GM23338 (cell line): ENCODE results near the gene BHLHE23. TPM values are rescaled to one million over a fixed set of nuclear protein-coding genes. Genes with fewer than 3 reads are reported as not detected.

Source experiments
- ATAC-seq: fragments of 200-7000 bp; cut with Tn5 transposase; 3 replicates; pipeline ENCODE4 v1.9.1; 2020
- DNase-seq: peaks from one replicate; pipeline ENCODE4 v3.0.0-alpha.2; 2015; ENCODE audit warnings: low spot score
- H2AFZ ChIP-seq: fragments of 200-600 bp; sonication (generic); 2 replicates; pipeline ENCODE4 v1.8.0; 2016; ENCODE audit warnings: antibody characterized with exemption, mild to moderate bottlenecking, moderate library complexity
- H3F3A ChIP-seq: fragments of 200-600 bp; sonication (generic); replicated peaks from 2 replicates; pipeline ENCODE4 v1.8.0; 2017; ENCODE audit warnings: antibody characterized with exemption, mixed run types, low read depth
- H3K27ac ChIP-seq: fragments of 200-600 bp; sonication (generic); 2 replicates; pipeline ENCODE4 v1.6.1; 2016; ENCODE audit warnings: low read depth
- H3K27me3 ChIP-seq: fragments of 200-600 bp; sonication (generic); 2 replicates; pipeline ENCODE4 v1.8.0; 2016; ENCODE audit warnings: mild to moderate bottlenecking, mixed run types, moderate library complexity; ENCODE audit not compliant: insufficient read depth
- H3K36me3 ChIP-seq: fragments of 200-600 bp; sonication (generic); 2 replicates; pipeline ENCODE4 v1.8.0; 2016; ENCODE audit warnings: mild to moderate bottlenecking; ENCODE audit not compliant: insufficient read depth
- H3K4me1 ChIP-seq: fragments of 200-600 bp; sonication (generic); 2 replicates; pipeline ENCODE4 v1.8.0; 2016; ENCODE audit warnings: mild to moderate bottlenecking, moderate library complexity; ENCODE audit not compliant: insufficient read depth
- H3K4me2 ChIP-seq: fragments of 200-600 bp; sonication (generic); 2 replicates; pipeline ENCODE4 v1.7.1; 2017; ENCODE audit warnings: mixed run types
- H3K4me3 ChIP-seq: fragments of 200-600 bp; sonication (generic); 2 replicates; pipeline ENCODE4 v1.6.1; 2016; ENCODE audit warnings: mixed run types
- H3K79me2 ChIP-seq: fragments of 200-600 bp; sonication (generic); replicated peaks from 2 replicates; pipeline ENCODE4 v1.8.0; 2017; ENCODE audit warnings: mild to moderate bottlenecking; ENCODE audit not compliant: insufficient read depth
- H3K9me2 ChIP-seq: fragments of 200-600 bp; sonication (generic); 2 replicates; pipeline ENCODE4 v1.8.0; 2017; ENCODE audit not compliant: insufficient read depth
- H4K20me1 ChIP-seq: fragments of 200-600 bp; sonication (generic); replicated peaks from 2 replicates; pipeline ENCODE4 v1.8.0; 2017; ENCODE audit warnings: mild to moderate bottlenecking; ENCODE audit not compliant: insufficient read depth
- H3K27ac Mint-ChIP-seq: 2 replicates; pipeline ENCODE4 v1.8.0; 2020; ENCODE audit warnings: inconsistent platforms, mild to moderate bottlenecking, moderate library complexity, mixed read lengths
- H3K27me3 Mint-ChIP-seq: 3 replicates; pipeline ENCODE4 v1.8.0; 2022; ENCODE audit warnings: low read depth, mild to moderate bottlenecking, moderate library complexity, mixed read lengths, inconsistent platforms; ENCODE audit not compliant: insufficient read depth, poor library complexity
- H3K36me3 Mint-ChIP-seq: 3 replicates; pipeline ENCODE4 v1.8.0; 2021; ENCODE audit warnings: low read depth, mild to moderate bottlenecking, inconsistent platforms, moderate library complexity, mixed read lengths
- H3K4me1 Mint-ChIP-seq: 3 replicates; pipeline ENCODE4 v1.8.0; 2020; ENCODE audit warnings: mild to moderate bottlenecking, inconsistent platforms, mixed read lengths
- H3K4me3 Mint-ChIP-seq: 3 replicates; pipeline ENCODE4 v1.8.0; 2021; ENCODE audit warnings: moderate library complexity, mild to moderate bottlenecking, inconsistent platforms, mixed read lengths
- H3K9me3 Mint-ChIP-seq: 3 replicates; pipeline ENCODE4 v1.8.0; 2020; ENCODE audit warnings: moderate library complexity, mild to moderate bottlenecking, inconsistent platforms, mixed read lengths
- CREB1 ChIP-seq: fragments of 250-450 bp; sonication (Bioruptor Pico); IDR thresholded peaks from 2 replicates; pipeline ENCODE4 v1.5.0; 2020; ENCODE audit warnings: low read depth, mild to moderate bottlenecking, moderate library complexity
- CTCF ChIP-seq, 2 experiments: fragments of 200-600 bp in 1 of 2; sonication (generic) in 1 of 2; conservative IDR thresholded peaks; 2 replicates each; pipeline versions ENCODE4 v1.5.1 to v1.6.1; 2016 to 2017; ENCODE audit warnings: antibody characterized with exemption in 2 of 2, low read depth in 2 of 2, mild to moderate bottlenecking in 2 of 2, moderate library complexity in 1 of 2
- ETS1 ChIP-seq: IDR thresholded peaks from 2 replicates; pipeline ENCODE4 v1.6.1; 2016; ENCODE audit warnings: antibody characterized with exemption
- EZH2 ChIP-seq: fragments of 200-600 bp; sonication (generic); IDR thresholded peaks from one replicate; pipeline ENCODE4 v1.8.0; 2017; ENCODE audit warnings: antibody characterized with exemption, mild to moderate bottlenecking, low read depth; ENCODE audit not compliant: unreplicated experiment
- EZH2phosphoT487 ChIP-seq: fragments of 200-600 bp; sonication (generic); IDR thresholded peaks from one replicate; pipeline ENCODE4 v1.8.1; 2018; ENCODE audit warnings: antibody characterized with exemption; ENCODE audit not compliant: unreplicated experiment
- NANOG ChIP-seq: IDR thresholded peaks from 2 replicates; pipeline ENCODE4 v1.6.1; 2016; ENCODE audit warnings: antibody characterized with exemption, borderline replicate concordance
- POLR2AphosphoS5 ChIP-seq: IDR thresholded peaks from 2 replicates; pipeline ENCODE4 v1.6.1; 2016; ENCODE audit warnings: antibody characterized with exemption, low read depth
- ZNF114 ChIP-seq: fragments of 250-450 bp; sonication (Bioruptor Pico); IDR thresholded peaks from 2 replicates; pipeline ENCODE4 v1.5.0; 2020; ENCODE audit warnings: mild to moderate bottlenecking, moderate library complexity
- ZNF331 ChIP-seq: fragments of 250-450 bp; sonication (Bioruptor Pico); IDR thresholded peaks from 2 replicates; pipeline ENCODE4 v1.5.0; 2020; ENCODE audit warnings: low read depth, mild to moderate bottlenecking, moderate library complexity
- polyA plus RNA-seq: library from polyadenylated mRNA; unstranded; fragments of >200 nt; fragmentation: Nextera tagmentation; extraction: Ambion mirVana; gene quantifications from 2 replicates; pipeline ENCODE4 v1.2.1, GENCODE V29; 2016
- total RNA-seq: library from RNA; depleted of rRNA; stranded (reverse); fragments of >200 nt; shearing (Covaris generic); gene quantifications from 2 replicates; pipeline ENCODE4 v1.2.3, GENCODE V29; 2014
- TF ChIP-seq, protein P1 (sequence below): fragments of 250-450 bp; sonication (Bioruptor Pico); IDR thresholded peaks from 2 replicates; pipeline ENCODE4 v1.5.0; 2020; ENCODE audit warnings: mild to moderate bottlenecking, moderate library complexity

Gene BHLHE23
- total and polyA plus RNA-seq, 2 experiments from 2014 or later, result 0.52 to 5.0 TPM

- TF ChIP-seq EZH2 (no peak), EZH2phosphoT487 (no peak), CREB1 (CRISPR knock-in tag) (no peak)
Measured at GRCh38 chr20:63026582-63027165, 19.9 kb upstream of the BHLHE23 start (continued).

DNA sequence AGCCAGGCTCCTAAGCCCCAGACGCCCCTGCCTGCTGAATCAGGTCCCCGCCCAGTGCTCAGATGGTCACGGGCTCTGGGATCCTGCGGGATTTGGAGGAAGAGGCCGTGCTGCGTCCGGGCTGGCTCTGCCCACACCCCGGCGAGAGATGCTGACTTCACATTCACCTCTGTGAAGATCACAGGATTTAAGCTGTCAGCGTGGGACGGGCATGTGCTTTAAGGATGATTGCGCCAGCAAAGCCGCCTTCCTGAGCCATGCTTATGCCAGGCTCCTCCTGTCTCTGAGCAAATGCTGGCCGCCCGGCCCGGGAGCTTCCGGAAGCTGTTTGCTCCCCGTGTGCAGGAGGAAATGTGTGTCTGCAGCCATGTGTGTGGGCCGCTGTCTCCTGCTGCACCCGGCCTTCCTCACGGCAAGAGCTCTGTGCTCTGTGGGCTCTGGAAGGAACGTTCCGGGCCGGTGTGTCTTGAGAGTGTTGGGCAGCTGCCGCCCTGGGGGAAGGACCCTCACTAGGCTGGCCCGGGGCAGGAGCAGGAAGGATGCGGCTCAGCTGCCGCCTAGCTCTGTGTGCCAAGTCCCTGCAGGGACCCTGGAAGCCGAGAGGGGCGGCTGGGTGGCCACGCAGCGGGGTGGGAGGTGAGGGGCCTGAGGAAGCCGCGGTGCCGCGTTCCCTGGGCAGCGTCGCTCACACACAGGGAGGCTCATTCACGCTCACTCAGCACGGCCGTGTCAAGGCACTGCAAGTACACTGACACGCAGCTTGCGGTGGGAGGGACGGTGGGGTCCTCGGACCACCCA is 19.0 kb upstream of the BHLHE23 start:
- Mint-ChIP-seq H3K9me3 (peaks cover 4% of the 10 kb centered on the region; the same call in 2 of the 3 replicates), H3K36me3 (no peaks in the 10 kb centered on the region; the same call in 2 of the 3 replicates), H3K4me1 (peaks cover 28% of the 10 kb centered on the region), H3K4me3 (no peak overlapping the region), H3K27ac (no peak overlapping the region), H3K27me3 (peaks cover 29% of the 10 kb centered on the region)
- Histone ChIP-seq H3K79me2 (no peaks in the 10 kb centered on the region), H3K4me1 (peaks cover 23% of the 10 kb centered on the region), H3K4me2 (no peak overlapping the region), H4K20me1 (no peaks in the 10 kb centered on the region), H3K27ac (no peak overlapping the region), H3K9me2 (no peaks in the 10 kb centered on the region), H3F3A (peaks cover 23% of the 10 kb centered on the region), H2AFZ (no peak overlapping the region), H3K36me3 (no peaks in the 10 kb centered on the region), H3K4me3 (no peak overlapping the region), H3K27me3 (no peaks in the 10 kb centered on the region)
- no peak for ATAC-seq
- peak; percentile 41 for DNase-seq
- no peak for TF ChIP-seq POLR2AphosphoS5
- TF ChIP-seq ZNF114 (CRISPR knock-in tag), result no peak
- TF ChIP-seq EZH2phosphoT487, result no peak
- TF ChIP-seq ETS1, result no peak
- no peak for TF ChIP-seq CREB1 (CRISPR knock-in tag)
- TF ChIP-seq NANOG, result no peak
- TF ChIP-seq, protein P1, sequence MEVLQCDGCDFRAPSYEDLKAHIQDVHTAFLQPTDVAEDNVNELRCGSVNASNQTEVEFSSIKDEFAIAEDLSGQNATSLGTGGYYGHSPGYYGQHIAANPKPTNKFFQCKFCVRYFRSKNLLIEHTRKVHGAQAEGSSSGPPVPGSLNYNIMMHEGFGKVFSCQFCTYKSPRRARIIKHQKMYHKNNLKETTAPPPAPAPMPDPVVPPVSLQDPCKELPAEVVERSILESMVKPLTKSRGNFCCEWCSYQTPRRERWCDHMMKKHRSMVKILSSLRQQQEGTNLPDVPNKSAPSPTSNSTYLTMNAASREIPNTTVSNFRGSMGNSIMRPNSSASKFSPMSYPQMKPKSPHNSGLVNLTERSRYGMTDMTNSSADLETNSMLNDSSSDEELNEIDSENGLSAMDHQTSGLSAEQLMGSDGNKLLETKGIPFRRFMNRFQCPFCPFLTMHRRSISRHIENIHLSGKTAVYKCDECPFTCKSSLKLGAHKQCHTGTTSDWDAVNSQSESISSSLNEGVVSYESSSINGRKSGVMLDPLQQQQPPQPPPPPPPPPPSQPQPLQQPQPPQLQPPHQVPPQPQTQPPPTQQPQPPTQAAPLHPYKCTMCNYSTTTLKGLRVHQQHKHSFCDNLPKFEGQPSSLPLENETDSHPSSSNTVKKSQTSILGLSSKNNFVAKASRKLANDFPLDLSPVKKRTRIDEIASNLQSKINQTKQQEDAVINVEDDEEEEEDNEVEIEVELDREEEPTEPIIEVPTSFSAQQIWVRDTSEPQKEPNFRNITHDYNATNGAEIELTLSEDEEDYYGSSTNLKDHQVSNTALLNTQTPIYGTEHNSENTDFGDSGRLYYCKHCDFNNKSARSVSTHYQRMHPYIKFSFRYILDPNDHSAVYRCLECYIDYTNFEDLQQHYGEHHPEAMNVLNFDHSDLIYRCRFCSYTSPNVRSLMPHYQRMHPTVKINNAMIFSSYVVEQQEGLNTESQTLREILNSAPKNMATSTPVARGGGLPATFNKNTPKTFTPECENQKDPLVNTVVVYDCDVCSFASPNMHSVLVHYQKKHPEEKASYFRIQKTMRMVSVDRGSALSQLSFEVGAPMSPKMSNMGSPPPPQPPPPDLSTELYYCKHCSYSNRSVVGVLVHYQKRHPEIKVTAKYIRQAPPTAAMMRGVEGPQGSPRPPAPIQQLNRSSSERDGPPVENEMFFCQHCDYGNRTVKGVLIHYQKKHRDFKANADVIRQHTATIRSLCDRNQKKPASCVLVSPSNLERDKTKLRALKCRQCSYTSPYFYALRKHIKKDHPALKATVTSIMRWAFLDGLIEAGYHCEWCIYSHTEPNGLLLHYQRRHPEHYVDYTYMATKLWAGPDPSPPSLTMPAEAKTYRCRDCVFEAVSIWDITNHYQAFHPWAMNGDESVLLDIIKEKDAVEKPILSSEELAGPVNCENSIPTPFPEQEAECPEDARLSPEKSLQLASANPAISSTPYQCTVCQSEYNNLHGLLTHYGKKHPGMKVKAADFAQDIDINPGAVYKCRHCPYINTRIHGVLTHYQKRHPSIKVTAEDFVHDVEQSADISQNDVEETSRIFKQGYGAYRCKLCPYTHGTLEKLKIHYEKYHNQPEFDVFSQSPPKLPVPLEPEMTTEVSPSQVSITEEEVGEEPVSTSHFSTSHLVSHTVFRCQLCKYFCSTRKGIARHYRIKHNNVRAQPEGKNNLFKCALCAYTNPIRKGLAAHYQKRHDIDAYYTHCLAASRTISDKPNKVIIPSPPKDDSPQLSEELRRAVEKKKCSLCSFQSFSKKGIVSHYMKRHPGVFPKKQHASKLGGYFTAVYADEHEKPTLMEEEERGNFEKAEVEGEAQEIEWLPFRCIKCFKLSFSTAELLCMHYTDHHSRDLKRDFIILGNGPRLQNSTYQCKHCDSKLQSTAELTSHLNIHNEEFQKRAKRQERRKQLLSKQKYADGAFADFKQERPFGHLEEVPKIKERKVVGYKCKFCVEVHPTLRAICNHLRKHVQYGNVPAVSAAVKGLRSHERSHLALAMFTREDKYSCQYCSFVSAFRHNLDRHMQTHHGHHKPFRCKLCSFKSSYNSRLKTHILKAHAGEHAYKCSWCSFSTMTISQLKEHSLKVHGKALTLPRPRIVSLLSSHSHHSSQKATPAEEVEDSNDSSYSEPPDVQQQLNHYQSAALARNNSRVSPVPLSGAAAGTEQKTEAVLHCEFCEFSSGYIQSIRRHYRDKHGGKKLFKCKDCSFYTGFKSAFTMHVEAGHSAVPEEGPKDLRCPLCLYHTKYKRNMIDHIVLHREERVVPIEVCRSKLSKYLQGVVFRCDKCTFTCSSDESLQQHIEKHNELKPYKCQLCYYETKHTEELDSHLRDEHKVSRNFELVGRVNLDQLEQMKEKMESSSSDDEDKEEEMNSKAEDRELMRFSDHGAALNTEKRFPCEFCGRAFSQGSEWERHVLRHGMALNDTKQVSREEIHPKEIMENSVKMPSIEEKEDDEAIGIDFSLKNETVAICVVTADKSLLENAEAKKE (CRISPR knock-in tag), result no peak
- TF ChIP-seq ZNF331 (CRISPR knock-in tag), result no peak
- no peak for TF ChIP-seq EZH2
- TF ChIP-seq CTCF (conservative IDR thresholded peaks at IDR 0.05; ENCODE audit: low read depth in 2 of 2), result no peak
